Gastroesophageal sphincter (tissue), 4 donors: Measurements from ENCODE around the gene MEIS3. TPM values are rescaled to one million over a fixed set of nuclear protein-coding genes. Genes with fewer than 3 reads are reported as not detected.

Source experiments
- ATAC-seq: fragments of 150-250 bp; one replicate; pipeline ENCODE4 v1.9.1; 2016; ENCODE audit warnings: mild to moderate bottlenecking, moderate library complexity
- H3K27ac ChIP-seq, 4 donors: fragments of 200-600 bp; sonication (generic) in 3 of 4; 1 replicate in 3 of 4; 2 replicates in 1 of 4; pipeline ENCODE4 v1.5.1; 2016 to 2019
- H3K27me3 ChIP-seq: fragments of 200-600 bp; sonication (generic); one replicate; pipeline ENCODE4 v1.5.1; 2019
- H3K36me3 ChIP-seq, 2 donors: fragments of 200-600 bp; sonication (generic); one replicate each; pipeline ENCODE4 v1.5.1; 2019; ENCODE audit warnings: control low read depth in 1 of 2
- H3K4me1 ChIP-seq, 3 donors: fragments of 200-600 bp; sonication (generic); 1 replicate in 2 of 3; 2 replicates in 1 of 3; pipeline ENCODE4 v1.5.1; 2016 to 2019; ENCODE audit warnings: control low read depth in 2 of 3
- H3K4me3 ChIP-seq, 2 donors: fragments of 200-600 bp; sonication (generic); one replicate each; pipeline ENCODE4 v1.5.1; 2019; ENCODE audit warnings: mild to moderate bottlenecking in 1 of 2, moderate library complexity in 1 of 2
- H3K9me3 ChIP-seq, 3 donors: fragments of 200-600 bp; sonication (generic); one replicate each; pipeline ENCODE4 v1.5.1; 2017 to 2019; ENCODE audit warnings: control low read depth in 2 of 3
- CTCF ChIP-seq, 4 experiments: fragments of 200-600 bp in 2 of 4; fragments of 450-650 bp in 2 of 4; sonication (generic) in 1 of 4; IDR thresholded peaks; one replicate each; pipeline ENCODE4 v1.5.1; 2017 to 2019; ENCODE audit warnings: antibody characterized with exemption in 4 of 4, mild to moderate bottlenecking in 2 of 4, moderate library complexity in 2 of 4
- EP300 ChIP-seq: sonication (generic); formaldehyde crosslinking; IDR thresholded peaks from one replicate; pipeline ENCODE4 v1.6.1; 2017; ENCODE audit warnings: antibody characterized with exemption, mild to moderate bottlenecking
- POLR2A ChIP-seq, 2 donors: fragments of 450-650 bp; IDR thresholded peaks; one replicate each; pipeline ENCODE4 v1.6.1; 2017; ENCODE audit warnings: antibody characterized with exemption in 2 of 2, mild to moderate bottlenecking in 2 of 2, moderate library complexity in 1 of 2
- POLR2AphosphoS5 ChIP-seq: sonication (generic); formaldehyde crosslinking; IDR thresholded peaks from one replicate; pipeline ENCODE4 v1.6.1; 2017; ENCODE audit warnings: antibody characterized with exemption
- WGBS, 2 donors: methylation state at CpG; one replicate each; pipeline ENCODE4 v1.1.5; 2018; ENCODE audit warnings: low coverage in 1 of 2; 5-methylcytosine and 5-hydroxymethylcytosine counted together
- total RNA-seq, 4 donors: library from RNA; depleted of rRNA; stranded (reverse); fragments of >200 nt; gene quantifications; one replicate each; pipeline ENCODE4 v1.1.0, GENCODE V29; 2016

Gene MEIS3
- total RNA-seq, 4 donors from 2014 or later, result 23.5 to 37.2 (median 30.3) TPM

- peaks cover 0 to 58% of the 10 kb centered on the region in 2 donors for H3K36me3 ChIP-seq
- H3K4me1 ChIP-seq, result no peaks in the 10 kb centered on the region
- no peaks in the 10 kb centered on the region for H3K9me3 ChIP-seq
- no peak overlapping the region for H3K4me3 ChIP-seq
- no peak for ATAC-seq
- H3K27ac ChIP-seq, result no peak overlapping the region
- 100% methylated on average over 2 of the region's 11 CpGs; no CpG with 5 or more reads in 1 of the 2 donors for WGBS, 2 donors
- H3K27me3 ChIP-seq, result no peaks in the 10 kb centered on the region
- TF ChIP-seq EP300, result no peak
- TF ChIP-seq CTCF (IDR thresholded peaks at IDR 0.05), result no peak
These were observed 37.6 kb downstream of the MEIS3 start for GRCh38 chr19:47381653-47382279.

- no peak overlapping the region for H3K4me3 ChIP-seq
- H3K4me1 ChIP-seq, result no peaks in the 10 kb centered on the region
- peaks cover 0 to 65% of the 10 kb centered on the region in 2 donors for H3K36me3 ChIP-seq
- WGBS, 2 donors, result 100% methylated on average over 1 of the region's 14 CpGs; no CpG with 5 or more reads in 1 of the 2 donors
- no peak for TF ChIP-seq POLR2A (IDR thresholded peaks at IDR 0.05)
- no peak for TF ChIP-seq EP300
- TF ChIP-seq POLR2AphosphoS5, result no peak
- TF ChIP-seq CTCF (IDR thresholded peaks at IDR 0.05), result no peak
- no peak overlapping the region for H3K27ac ChIP-seq
- ATAC-seq, result no peak
- H3K27me3 ChIP-seq, result no peaks in the 10 kb centered on the region
- no peaks in the 10 kb centered on the region for H3K9me3 ChIP-seq
These were observed 38.2 kb downstream of the MEIS3 start for GRCh38 chr19:47381121-47381520.

GRCh38 chr19:47380559-47380958 lies 38.8 kb downstream of the MEIS3 start:
- no peaks in the 10 kb centered on the region for H3K27me3 ChIP-seq
- TF ChIP-seq POLR2A (IDR thresholded peaks at IDR 0.05) (no peak), EP300 (no peak), POLR2AphosphoS5 (no peak), CTCF (IDR thresholded peaks at IDR 0.05) (no peak)
- H3K9me3 ChIP-seq, result no peaks in the 10 kb centered on the region
- no peak overlapping the region for H3K27ac ChIP-seq
- no peaks in the 10 kb centered on the region for H3K4me1 ChIP-seq
- H3K4me3 ChIP-seq, result no peak overlapping the region
- ATAC-seq, result no peak
- H3K36me3 ChIP-seq, result peaks cover 0 to 70% of the 10 kb centered on the region in 2 donors
- WGBS, 2 donors, result 87 to 93% methylated on average over 3 to 5 of the region's 6 CpGs

- Histone ChIP-seq H3K27me3 (no peaks in the 10 kb centered on the region), H3K27ac (no peak overlapping the region), H3K4me1 (no peaks in the 10 kb centered on the region), H3K9me3 (no peaks in the 10 kb centered on the region), H3K4me3 (no peak overlapping the region), H3K36me3 (peaks cover 0 to 81% of the 10 kb centered on the region in 2 donors)
- ATAC-seq, result no peak
- TF ChIP-seq EP300, result no peak
- TF ChIP-seq POLR2AphosphoS5, result no peak
- no peak for TF ChIP-seq POLR2A (IDR thresholded peaks at IDR 0.05)
- no peak for TF ChIP-seq CTCF (IDR thresholded peaks at IDR 0.05)
- 60% methylated on average over 2 of the region's 23 CpGs; no CpG with 5 or more reads in 1 of the 2 donors for WGBS, 2 donors
These were observed 39.9 kb downstream of the MEIS3 start for GRCh38 chr19:47379381-47379938.

GRCh38 chr19:47378246-47378645 lies 41.1 kb downstream of the MEIS3 start:
- no peak for ATAC-seq
- Histone ChIP-seq H3K27me3 (no peaks in the 10 kb centered on the region), H3K4me1 (no peaks in the 10 kb centered on the region), H3K4me3 (no peak overlapping the region), H3K36me3 (peaks cover 0 to 94% of the 10 kb centered on the region in 2 donors), H3K9me3 (no peaks in the 10 kb centered on the region), H3K27ac (no peak overlapping the region)
- no peak for TF ChIP-seq EP300
- no peak for TF ChIP-seq CTCF (IDR thresholded peaks at IDR 0.05)
- no peak for TF ChIP-seq POLR2A (IDR thresholded peaks at IDR 0.05)
- no peak for TF ChIP-seq POLR2AphosphoS5
- 98% methylated on average over 8 of the region's 11 CpGs; no CpG with 5 or more reads in 1 of the 2 donors for WGBS, 2 donors
